AG04450 (cell line): ENCODE results near the gene GIPC1. TPM values are rescaled to one million over a fixed set of nuclear protein-coding genes. Genes with fewer than 3 reads are reported as not detected.

Experiments
- CTCF ChIA-PET: fragments of 300-600, 350-600 bp; formaldehyde crosslinking; extraction: SDS; loops from one replicate; lab custom pipeline; 2022; ENCODE audit warnings: antibody characterized with exemption, inconsistent platforms; lab: Charles Lee
- POLR2A ChIA-PET: fragments of 350-600 bp; formaldehyde crosslinking; extraction: SDS; loops from one replicate; lab custom pipeline; 2021; ENCODE audit warnings: antibody characterized with exemption, inconsistent platforms; lab: Yijun Ruan, JAX
- DNase-seq: peaks from one replicate; pipeline ENCODE4 v3.0.0-alpha.2; 2011; ENCODE audit warnings: low read depth, low spot score
- H3K27ac ChIP-seq: one replicate; pipeline ENCODE4 v1.5.1; 2012; ENCODE audit warnings: low read depth, low read length, control low read depth
- H3K27me3 ChIP-seq: one replicate; pipeline ENCODE4 v1.6.0; 2012; ENCODE audit warnings: low read length; ENCODE audit not compliant: control insufficient read depth, insufficient read depth
- H3K4me3 ChIP-seq: 2 replicates; pipeline ENCODE4 v1.5.1; 2011; ENCODE audit warnings: mild to moderate bottlenecking, low read depth, low read length, control low read depth
- H3K9me3 ChIP-seq: 2 replicates; pipeline ENCODE4 v1.5.1; 2012; ENCODE audit warnings: low read length; ENCODE audit not compliant: control insufficient read depth, insufficient read depth
- polyA plus RNA-seq: library from polyadenylated mRNA; depleted of rRNA; stranded (reverse); fragments of >200 nt; gene quantifications from 2 replicates; pipeline ENCODE4 v1.2.3, GENCODE V29; 2011
- TF ChIP-seq, protein P1 (sequence below): IDR thresholded peaks from 2 replicates; pipeline ENCODE4 v1.5.1; 2011; ENCODE audit warnings: low read depth, low read length, control low read depth, inconsistent platforms

Gene GIPC1
- polyA plus RNA-seq, 1 experiment, result 47.4 TPM

DNA sequence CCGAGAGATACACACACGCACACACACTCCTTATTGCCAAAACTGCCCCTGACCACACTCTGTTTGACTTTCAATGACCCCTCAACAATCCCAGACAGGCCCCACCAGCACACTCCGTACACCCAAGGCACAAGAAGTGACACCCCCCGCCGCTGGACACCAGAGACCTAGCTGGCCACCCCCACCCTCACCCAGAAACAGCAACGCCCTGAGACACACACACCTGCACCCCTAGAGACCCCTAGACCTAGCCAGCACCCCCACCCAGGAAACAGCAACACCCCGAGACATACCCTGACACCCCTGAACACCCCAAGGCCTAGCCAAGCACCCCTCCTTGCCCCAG, 19.6 kb downstream of the GIPC1 start:
- peaks cover 2% of the 10 kb centered on the region; the same call in 1 of the 2 replicates for H3K9me3 ChIP-seq
- no peaks in the 10 kb centered on the region for H3K27me3 ChIP-seq
- TF ChIP-seq, protein P1, sequence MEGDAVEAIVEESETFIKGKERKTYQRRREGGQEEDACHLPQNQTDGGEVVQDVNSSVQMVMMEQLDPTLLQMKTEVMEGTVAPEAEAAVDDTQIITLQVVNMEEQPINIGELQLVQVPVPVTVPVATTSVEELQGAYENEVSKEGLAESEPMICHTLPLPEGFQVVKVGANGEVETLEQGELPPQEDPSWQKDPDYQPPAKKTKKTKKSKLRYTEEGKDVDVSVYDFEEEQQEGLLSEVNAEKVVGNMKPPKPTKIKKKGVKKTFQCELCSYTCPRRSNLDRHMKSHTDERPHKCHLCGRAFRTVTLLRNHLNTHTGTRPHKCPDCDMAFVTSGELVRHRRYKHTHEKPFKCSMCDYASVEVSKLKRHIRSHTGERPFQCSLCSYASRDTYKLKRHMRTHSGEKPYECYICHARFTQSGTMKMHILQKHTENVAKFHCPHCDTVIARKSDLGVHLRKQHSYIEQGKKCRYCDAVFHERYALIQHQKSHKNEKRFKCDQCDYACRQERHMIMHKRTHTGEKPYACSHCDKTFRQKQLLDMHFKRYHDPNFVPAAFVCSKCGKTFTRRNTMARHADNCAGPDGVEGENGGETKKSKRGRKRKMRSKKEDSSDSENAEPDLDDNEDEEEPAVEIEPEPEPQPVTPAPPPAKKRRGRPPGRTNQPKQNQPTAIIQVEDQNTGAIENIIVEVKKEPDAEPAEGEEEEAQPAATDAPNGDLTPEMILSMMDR, result no peak
- H3K4me3 ChIP-seq, result no peak overlapping the region
- H3K27ac ChIP-seq, result peak overlapping the region; percentile 57
- CTCF ChIA-PET, result no interaction called here
- no peak for DNase-seq
- POLR2A ChIA-PET, result no interaction called here

DNA sequence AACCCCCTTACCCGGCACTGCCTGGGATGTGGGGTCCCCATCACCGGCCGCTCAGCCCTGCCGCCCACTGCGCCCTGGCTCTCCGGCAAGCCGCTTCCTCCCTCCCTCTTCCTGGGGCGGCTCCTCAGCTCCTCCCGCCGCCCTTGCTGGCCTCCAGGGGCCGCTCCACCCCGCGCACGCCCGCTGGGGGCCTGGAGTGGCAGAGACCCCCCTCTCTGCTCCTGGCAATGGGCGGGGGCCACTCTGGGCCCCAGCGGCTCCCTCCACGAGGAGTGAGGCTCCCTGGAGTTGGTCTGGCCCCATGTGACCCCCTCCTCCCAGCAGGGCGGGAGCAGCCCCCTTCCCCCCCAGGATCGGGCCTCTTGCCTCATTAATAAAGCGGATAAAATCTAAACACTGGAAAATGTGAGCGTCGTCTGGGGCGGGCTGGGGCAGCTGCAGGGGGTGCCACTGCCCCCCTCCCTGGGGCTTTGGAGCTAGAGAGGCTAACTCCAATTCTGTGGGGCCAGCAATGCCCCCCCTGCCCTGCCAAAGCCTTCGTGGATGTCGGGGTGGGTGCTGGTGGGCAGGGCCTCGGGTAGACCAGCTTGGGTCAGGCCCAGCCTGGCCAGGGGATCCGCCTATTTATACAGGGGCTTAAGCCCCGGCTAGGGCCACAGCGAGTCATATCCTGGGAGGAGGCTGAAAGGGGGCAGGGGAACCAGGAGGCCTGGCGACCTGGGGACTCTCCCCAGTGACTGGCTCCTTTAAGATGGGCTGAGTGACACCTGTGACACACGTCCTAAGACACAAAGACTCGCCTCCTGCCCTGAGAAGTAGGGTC, 20.5 kb downstream of the GIPC1 start, which contains the start of gene PTGER1:
PTGER1 (minus strand) TSS at position 104 of the 823 bp plus-strand sequence. CDS start 1,034 bp downstream, outside the sequence.
- H3K27ac ChIP-seq, result peak within 1 kb of the TSS; percentile 65
- DNase-seq, result no peak
- POLR2A ChIA-PET, result no interaction called here
- peak within 1 kb of the TSS; percentile 54 for H3K4me3 ChIP-seq
- peaks cover 2% of the 10 kb centered on the region; the same call in 1 of the 2 replicates for H3K9me3 ChIP-seq
- CTCF ChIA-PET, result interaction anchor here (0.6 to 1.6 kb wide), 6 partner anchors 8 to 339 kb away, joined by 3 to 7 read pairs (median 4); partner anchors contain the start of gene ASF1B
- H3K27me3 ChIP-seq, result no peaks in the 10 kb centered on the region
- TF ChIP-seq, protein P1, result peak; percentile 53

DNA sequence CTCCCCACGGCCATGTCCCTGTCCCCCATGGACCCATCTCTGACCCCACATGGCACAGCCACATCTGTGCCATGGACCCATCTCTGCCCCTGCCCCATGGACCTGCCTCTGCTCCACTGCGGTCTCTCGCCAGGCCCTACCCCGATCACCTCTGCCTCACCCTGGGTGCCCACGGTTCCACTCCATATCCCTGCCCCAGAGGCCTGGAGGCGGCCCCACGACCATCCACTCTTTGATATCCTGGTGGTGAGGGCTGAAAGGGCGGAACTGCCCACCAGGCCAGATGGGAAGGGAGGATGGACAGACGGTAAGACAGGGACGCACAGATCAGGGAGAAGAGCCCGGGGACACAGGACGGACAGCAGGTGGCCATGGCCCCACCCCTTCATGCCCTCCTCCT, 21.1 kb downstream of the GIPC1 start:
- no peak for DNase-seq
- Histone ChIP-seq H3K27me3 (no peaks in the 10 kb centered on the region), H3K9me3 (peaks cover 2% of the 10 kb centered on the region; the same call in 1 of the 2 replicates), H3K4me3 (peak overlapping the region; percentile 54), H3K27ac (peak overlapping the region; percentile 31)
- POLR2A ChIA-PET, result no interaction called here
- TF ChIP-seq, protein P1, result no peak
- CTCF ChIA-PET, result interaction anchor here (0.6 to 1.6 kb wide), 7 partner anchors 9 to 338 kb away, joined by 3 to 7 read pairs (median 4); partner anchors contain the start of gene ASF1B

DNA sequence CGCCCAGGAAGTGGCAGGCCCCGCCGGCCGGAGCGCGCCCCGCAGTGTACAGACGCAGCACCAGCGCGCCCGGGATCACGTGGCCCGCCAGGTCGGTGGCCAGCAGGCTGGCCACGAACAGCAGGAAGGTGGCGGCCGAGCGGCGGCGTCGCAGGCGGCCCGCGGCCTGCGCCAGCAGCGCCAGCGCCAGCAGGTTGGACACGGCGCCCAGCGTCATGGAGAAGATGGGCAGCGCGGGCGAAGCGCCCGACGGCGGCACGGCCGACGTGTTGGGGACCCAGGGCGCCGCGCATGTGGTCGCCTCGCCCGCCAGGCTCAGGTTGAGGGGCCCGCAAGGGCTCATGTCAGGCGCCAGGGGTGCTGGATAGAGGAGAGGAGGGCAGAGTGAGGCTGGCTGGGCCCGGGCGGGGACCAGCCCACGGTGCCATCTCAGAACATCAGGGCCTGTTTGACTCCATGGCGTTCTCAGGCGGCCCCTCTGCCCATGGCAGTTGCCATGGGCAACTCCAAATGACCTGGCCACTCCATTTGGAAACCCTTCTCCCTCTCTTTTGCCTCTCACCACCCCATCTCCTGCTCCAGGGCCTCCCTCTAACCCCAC, 21.8 kb downstream of the GIPC1 start:
- ChIA-PET CTCF (interaction anchor here (1.2 kb wide), 1 partner anchor 338 kb away, joined by 3 read pairs; the partner anchor contains the start of gene ASF1B), POLR2A (no interaction called here)
- H3K4me3 ChIP-seq, result no peak overlapping the region
- no peak overlapping the region for H3K27ac ChIP-seq
- H3K27me3 ChIP-seq, result no peaks in the 10 kb centered on the region
- TF ChIP-seq, protein P1, result no peak
- H3K9me3 ChIP-seq, result peaks cover 2% of the 10 kb centered on the region; the same call in 1 of the 2 replicates
- no peak for DNase-seq
